RPMI8226 (cell line): ENCODE data around the gene PDGFD.

Experiments used
- DNase-seq: peaks from one replicate; pipeline ENCODE4 v3.0.0-alpha.2; 2015

Gene PDGFD

GRCh38 chr11:104142698-104143097 is 21.2 kb downstream of the PDGFD start:
- no peak for DNase-seq

GRCh38 chr11:104136861-104137260 is 27.1 kb downstream of the PDGFD start:
- no peak for DNase-seq

GRCh38 chr11:104134745-104135144 is 29.2 kb downstream of the PDGFD start:
- no peak for DNase-seq

GRCh38 chr11:104130161-104130560 is 33.8 kb downstream of the PDGFD start:
- DNase-seq = no peak

GRCh38 chr11:104129145-104129544 is 34.8 kb downstream of the PDGFD start:
- DNase-seq = no peak

- DNase-seq = no peak
Observed at GRCh38 chr11:104127828-104128227, 36.1 kb downstream of the PDGFD start.

GRCh38 chr11:104126464-104126863 is 37.5 kb downstream of the PDGFD start:
- no peak for DNase-seq

- no peak for DNase-seq
Observed at GRCh38 chr11:104124979-104125378, 39.0 kb downstream of the PDGFD start.

GRCh38 chr11:104122836-104123235 is 41.1 kb downstream of the PDGFD start:
- no peak for DNase-seq

- no peak for DNase-seq
Observed at GRCh38 chr11:104122011-104122635, 41.8 kb downstream of the PDGFD start.

- no peak for DNase-seq
Observed at GRCh38 chr11:104120493-104121137, 43.3 kb downstream of the PDGFD start.

GRCh38 chr11:104118105-104118744 is 45.7 kb downstream of the PDGFD start:
- DNase-seq = no peak

GRCh38 chr11:104113541-104113940 is 50.4 kb downstream of the PDGFD start:
- no peak for DNase-seq

GRCh38 chr11:104106136-104106754 is 57.7 kb downstream of the PDGFD start:
- DNase-seq = no peak

GRCh38 chr11:104105155-104105554 is 58.8 kb downstream of the PDGFD start:
- DNase-seq = no peak

GRCh38 chr11:104104664-104105063 is 59.3 kb downstream of the PDGFD start:
- DNase-seq = no peak

- DNase-seq = no peak
Observed at GRCh38 chr11:104104201-104104600, 59.7 kb downstream of the PDGFD start.

- no peak for DNase-seq
Observed at GRCh38 chr11:104098555-104098954, 65.4 kb downstream of the PDGFD start.

- DNase-seq = no peak
Observed at GRCh38 chr11:104098132-104098531, 65.8 kb downstream of the PDGFD start.

GRCh38 chr11:104096900-104097299 is 67.0 kb downstream of the PDGFD start:
- DNase-seq = no peak

GRCh38 chr11:104095791-104096190 is 68.2 kb downstream of the PDGFD start:
- no peak for DNase-seq

- DNase-seq = no peak
Observed at GRCh38 chr11:104094576-104094975, 69.4 kb downstream of the PDGFD start.

- no peak for DNase-seq
Observed at GRCh38 chr11:104093426-104094280, 70.3 kb downstream of the PDGFD start.
